Heart right ventricle (tissue), 16 donors: ENCODE data around the gene GAS2L1. TPM values are rescaled to one million over a fixed set of nuclear protein-coding genes. Genes with fewer than 3 reads are reported as not detected.

ENCODE experiments used
- ATAC-seq, 8 donors: fragments of 200-7000 bp; cut with Tn5 transposase; one replicate each; pipeline ENCODE4 v1.9.1; 2020; ENCODE audit warnings: mild to moderate bottlenecking in 8 of 8, moderate library complexity in 8 of 8, moderate number of reproducible peaks in 1 of 8
- DNase-seq, 2 donors: peaks; one replicate each; pipeline ENCODE4 v3.0.0-alpha.2; 2020
- H3K27ac ChIP-seq, 10 donors: fragments of 200-600 bp; sonication (generic) in 2 of 10; one replicate each; pipeline versions ENCODE4 v1.5.0 to v1.8.0; 2020 to 2022; ENCODE audit warnings: mild to moderate bottlenecking in 3 of 10
- H3K27me3 ChIP-seq, 7 donors: fragments of 200-600 bp; one replicate each; pipeline ENCODE4 v1.8.0; 2021 to 2022; ENCODE audit warnings: mild to moderate bottlenecking in 2 of 7
- H3K36me3 ChIP-seq, 9 donors: fragments of 200-600 bp; sonication (generic) in 1 of 9; one replicate each; pipeline versions ENCODE4 v1.5.0 to v1.8.0; 2020 to 2022; ENCODE audit warnings: mild to moderate bottlenecking in 2 of 9
- H3K4me1 ChIP-seq, 9 donors: fragments of 200-600 bp; sonication (generic) in 1 of 9; one replicate each; pipeline versions ENCODE4 v1.5.0 to v1.8.0; 2020 to 2022; ENCODE audit warnings: mild to moderate bottlenecking in 4 of 9
- H3K4me3 ChIP-seq, 10 donors: fragments of 200-600 bp; sonication (generic) in 2 of 10; one replicate each; pipeline versions ENCODE4 v1.5.0 to v1.8.0; 2020 to 2022; ENCODE audit warnings: mild to moderate bottlenecking in 7 of 10, moderate library complexity in 2 of 10
- H3K9me3 ChIP-seq, 11 donors: fragments of 200-600 bp in 10 of 11; sonication (generic) in 2 of 11; one replicate each; pipeline versions ENCODE4 v1.5.0 to v1.8.0; 2013 to 2022; ENCODE audit warnings: mild to moderate bottlenecking in 2 of 11, control low read depth in 1 of 11, moderate library complexity in 1 of 11
- CTCF ChIP-seq, 9 donors: fragments of 200-600 bp; sonication (generic) in 2 of 9; IDR thresholded peaks; one replicate each; pipeline versions ENCODE4 v1.5.0 to v1.8.0; 2021 to 2022; ENCODE audit warnings: antibody characterized with exemption in 9 of 9, mild to moderate bottlenecking in 5 of 9, moderate library complexity in 1 of 9
- WGBS, 2 donors: extraction: QIAGEN DNeasy Blood & Tissue Kit; methylation state at CpG; one replicate each; pipeline ENCODE4 v1.1.7; 2013; ENCODE audit warnings: inconsistent platforms in 1 of 2; 5-methylcytosine and 5-hydroxymethylcytosine counted together
- intact Hi-C, 10 donors: fragments of 100-400 bp; cut with DNase I; formaldehyde crosslinking; loops; one replicate each; pipeline versions ENCODE4 v1.11.1 to v1.14.2; 2022
- polyA plus RNA-seq, 2 donors: library from polyadenylated mRNA; stranded (reverse); fragments of 200-250 nt; gene quantifications; one replicate each; pipeline ENCODE4 v1.2.3, GENCODE V29; 2013
- total RNA-seq, 10 donors: library from RNA; stranded (reverse); fragmentation: NEBNext Ultra II Directional in 3 of 10; extraction: Animal tissue kit (Norgen Biotek cat#: 25700) in 3 of 10; gene quantifications; one replicate each; pipeline versions ENCODE4 v1.2.1 to v1.2.4, GENCODE V29; 2021 to 2023
- donor health status: Arrhythmogenic right ventricular cardiomyopathy.
- donor health status: ischemic (EF 13 %, LVEDD 7.1; RV severe dilation, severe dysfunction).
- donor health status: healthy with polysubstance abuse.
- donor health status: DM: no; HTN: yes; CAD: no.
- donor health status: DM: no; HTN: no; CAD: no.
- donor health status: ischemic (EF 25% LVEDD 6.9; RV normal size, moderate dysfunction).
- donor health status: ischemic (EF 25% LVEDD 5.7; RV mildly dilated, moderate dysfunction).
- donor health status: healthy.
- donor health status: DM: yes; HTN: yes; CAD: no.
- donor health status: Ischemic cardiomyopathy.
- donor health status: ischemic (EF 35%, LVEDD 5.7; RV mildly dilated, moderate dysfunction).
- donor health status: nonischemic (EF 11% LVEDD 7.7; RV severe dilation, severe dysfunction).
- donor health status: DM: yes; HTN: yes; CAD: no.
- donor health status: PGD.
- donor health status: ischemic (EF 29% LVEDD 5.4; RV normal size, mild dysfunction).
- donor health status: nonischemic (EF 23%, LVEDD 6.1; RV moderate dilation, normal function).

Gene GAS2L1
- total and polyA plus RNA-seq, 12 donors, result 10.9 to 45.0 (median 15.0) TPM

GRCh38 chr22:29275819-29276565, 30.5 kb upstream of the GAS2L1 start:
- Histone ChIP-seq H3K4me1 (peaks cover 5 to 62% (median 49%) of the 10 kb centered on the region in 9 donors), H3K4me3 (no peak overlapping the region), H3K27me3 (no peaks in the 10 kb centered on the region), H3K27ac (no peak overlapping the region), H3K36me3 (peaks cover 0 to 100% (median 79%) of the 10 kb centered on the region in 9 donors), H3K9me3 (no peaks in the 10 kb centered on the region)
- ATAC-seq, result no peak
- intact Hi-C loops, result loop anchor here in 1 of 10 donors (10.0 kb wide), 1 partner anchor 61 kb away; no protein-coding TSS in a partner anchor
- WGBS, 2 donors, result 80 to 81% methylated on average over 3 of the region's 3 CpGs
- TF ChIP-seq CTCF (IDR thresholded peaks at IDR 0.05), result no peak
- no peak for DNase-seq

DNA sequence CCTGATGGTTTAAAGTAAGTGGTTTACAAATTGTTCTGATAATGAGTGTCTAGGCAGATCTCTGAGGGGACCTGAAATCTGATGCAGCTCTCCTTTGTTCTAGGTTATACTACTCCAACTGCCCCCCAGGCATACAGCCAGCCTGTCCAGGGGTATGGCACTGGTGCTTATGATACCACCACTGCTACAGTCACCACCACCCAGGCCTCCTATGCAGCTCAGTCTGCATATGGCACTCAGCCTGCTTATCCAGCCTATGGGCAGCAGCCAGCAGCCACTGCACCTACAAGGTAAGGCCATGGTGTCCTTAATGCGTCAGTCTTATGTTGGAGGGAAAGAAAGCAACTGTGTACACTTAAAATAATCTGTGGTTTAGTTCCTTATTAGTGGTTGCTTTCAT, 28.5 kb upstream of the GAS2L1 start:
- H3K4me3 ChIP-seq, result no peak overlapping the region
- intact Hi-C loops, result loop anchor here in 1 of 10 donors (10.0 kb wide), 1 partner anchor 63 kb away; no protein-coding TSS in a partner anchor
- 95 to 100% methylated on average over 1 of the region's 1 CpG for WGBS, 2 donors
- H3K9me3 ChIP-seq, result no peaks in the 10 kb centered on the region
- H3K4me1 ChIP-seq, result peaks cover 0 to 43% (median 29%) of the 10 kb centered on the region in 9 donors
- TF ChIP-seq CTCF (IDR thresholded peaks at IDR 0.05), result no peak
- no peaks in the 10 kb centered on the region for H3K27me3 ChIP-seq
- H3K36me3 ChIP-seq, result peaks cover 0 to 100% (median 84%) of the 10 kb centered on the region in 9 donors
- ATAC-seq (no peak), DNase-seq (no peak)
- H3K27ac ChIP-seq, result no peak overlapping the region

DNA sequence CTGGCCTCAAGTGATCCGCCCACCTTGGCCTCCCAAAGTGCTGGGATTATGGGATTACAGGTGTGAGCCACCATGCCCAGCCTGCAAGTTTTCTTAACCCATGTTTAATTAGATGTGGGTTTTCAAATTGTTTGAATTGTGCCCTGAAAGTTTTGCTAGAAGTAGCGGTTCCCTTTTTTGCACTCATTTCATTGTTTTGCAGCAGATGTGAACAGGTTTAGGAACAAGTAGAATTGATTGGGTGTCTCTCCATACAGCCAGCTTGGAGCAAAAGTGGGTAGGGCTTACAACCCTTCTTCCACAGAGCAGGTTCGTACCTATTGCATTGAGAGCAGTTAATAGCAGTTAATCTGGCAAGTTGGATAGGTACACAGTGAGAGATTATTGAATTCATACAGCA, 22.3 kb upstream of the GAS2L1 start:
- 98 to 99% methylated on average over 3 of the region's 3 CpGs for WGBS, 2 donors
- TF ChIP-seq CTCF (IDR thresholded peaks at IDR 0.05), result no peak
- Histone ChIP-seq H3K27ac (no peak overlapping the region), H3K27me3 (no peaks in the 10 kb centered on the region), H3K4me1 (no peaks in the 10 kb centered on the region), H3K36me3 (peaks cover 5 to 100% (median 84%) of the 10 kb centered on the region in 9 donors), H3K9me3 (no peaks in the 10 kb centered on the region), H3K4me3 (no peak overlapping the region)
- no peak for DNase-seq
- intact Hi-C loops, result no loop called here
- no peak for ATAC-seq

- Histone ChIP-seq H3K4me3 (no peak overlapping the region), H3K9me3 (no peaks in the 10 kb centered on the region), H3K27me3 (no peaks in the 10 kb centered on the region), H3K4me1 (peaks cover 0 to 8% (median 0%) of the 10 kb centered on the region in 9 donors), H3K27ac (no peak overlapping the region), H3K36me3 (peaks cover 0 to 100% (median 87%) of the 10 kb centered on the region in 9 donors)
- no peak for TF ChIP-seq CTCF (IDR thresholded peaks at IDR 0.05)
- intact Hi-C loops, result no loop called here
- 63 to 69% methylated on average over 2 of the region's 2 CpGs for WGBS, 2 donors
- DNase-seq (no peak), ATAC-seq (no peak)
These were observed 17.6 kb upstream of the GAS2L1 start for GRCh38 chr22:29288837-29289236.
